ENCODE data around the gene APOF.

DNA sequence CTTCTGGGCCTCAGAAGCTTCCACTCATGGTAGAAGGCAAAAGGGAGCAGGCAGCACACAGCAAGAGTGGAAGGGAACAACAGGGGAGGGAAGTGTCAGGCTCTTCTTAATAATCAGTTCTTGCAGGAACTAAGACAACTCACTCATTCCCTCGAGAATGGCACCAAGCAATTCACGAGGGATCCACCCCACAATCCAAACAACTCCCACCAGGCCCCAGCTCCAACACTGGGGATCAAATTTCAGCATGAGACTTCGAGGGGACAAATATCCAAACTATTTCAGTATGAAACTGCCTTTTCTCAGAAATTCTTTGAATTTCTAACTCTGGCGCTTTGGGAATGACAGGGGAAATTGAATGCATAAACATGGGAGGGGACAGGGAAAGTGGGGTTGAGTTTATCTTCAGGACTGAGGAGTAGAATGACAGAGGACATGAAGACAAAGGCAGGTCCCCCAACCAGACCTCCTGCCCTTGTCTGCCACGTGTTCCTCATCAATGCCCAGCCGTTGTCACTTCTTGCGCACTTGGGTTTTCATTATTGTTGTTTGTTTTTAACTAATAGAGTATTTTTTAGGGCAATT lies 24.6 kb upstream of the APOF start:
- TF ChIP-seq, protein P1, sequence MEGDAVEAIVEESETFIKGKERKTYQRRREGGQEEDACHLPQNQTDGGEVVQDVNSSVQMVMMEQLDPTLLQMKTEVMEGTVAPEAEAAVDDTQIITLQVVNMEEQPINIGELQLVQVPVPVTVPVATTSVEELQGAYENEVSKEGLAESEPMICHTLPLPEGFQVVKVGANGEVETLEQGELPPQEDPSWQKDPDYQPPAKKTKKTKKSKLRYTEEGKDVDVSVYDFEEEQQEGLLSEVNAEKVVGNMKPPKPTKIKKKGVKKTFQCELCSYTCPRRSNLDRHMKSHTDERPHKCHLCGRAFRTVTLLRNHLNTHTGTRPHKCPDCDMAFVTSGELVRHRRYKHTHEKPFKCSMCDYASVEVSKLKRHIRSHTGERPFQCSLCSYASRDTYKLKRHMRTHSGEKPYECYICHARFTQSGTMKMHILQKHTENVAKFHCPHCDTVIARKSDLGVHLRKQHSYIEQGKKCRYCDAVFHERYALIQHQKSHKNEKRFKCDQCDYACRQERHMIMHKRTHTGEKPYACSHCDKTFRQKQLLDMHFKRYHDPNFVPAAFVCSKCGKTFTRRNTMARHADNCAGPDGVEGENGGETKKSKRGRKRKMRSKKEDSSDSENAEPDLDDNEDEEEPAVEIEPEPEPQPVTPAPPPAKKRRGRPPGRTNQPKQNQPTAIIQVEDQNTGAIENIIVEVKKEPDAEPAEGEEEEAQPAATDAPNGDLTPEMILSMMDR (IDR thresholded peaks at IDR 0.05; ENCODE audit: insufficient read depth, low read length) = no peak
- TF ChIP-seq SPI1 (IDR thresholded peaks at IDR 0.05; ENCODE audit: borderline replicate concordance, low read depth) (no peak), POLR2AphosphoS5 (IDR thresholded peaks at IDR 0.05; ENCODE audit: low read depth) (no peak), GABPA (IDR thresholded peaks at IDR 0.05; ENCODE audit: low read depth) (no peak)
- TF ChIP-seq, protein P2, sequence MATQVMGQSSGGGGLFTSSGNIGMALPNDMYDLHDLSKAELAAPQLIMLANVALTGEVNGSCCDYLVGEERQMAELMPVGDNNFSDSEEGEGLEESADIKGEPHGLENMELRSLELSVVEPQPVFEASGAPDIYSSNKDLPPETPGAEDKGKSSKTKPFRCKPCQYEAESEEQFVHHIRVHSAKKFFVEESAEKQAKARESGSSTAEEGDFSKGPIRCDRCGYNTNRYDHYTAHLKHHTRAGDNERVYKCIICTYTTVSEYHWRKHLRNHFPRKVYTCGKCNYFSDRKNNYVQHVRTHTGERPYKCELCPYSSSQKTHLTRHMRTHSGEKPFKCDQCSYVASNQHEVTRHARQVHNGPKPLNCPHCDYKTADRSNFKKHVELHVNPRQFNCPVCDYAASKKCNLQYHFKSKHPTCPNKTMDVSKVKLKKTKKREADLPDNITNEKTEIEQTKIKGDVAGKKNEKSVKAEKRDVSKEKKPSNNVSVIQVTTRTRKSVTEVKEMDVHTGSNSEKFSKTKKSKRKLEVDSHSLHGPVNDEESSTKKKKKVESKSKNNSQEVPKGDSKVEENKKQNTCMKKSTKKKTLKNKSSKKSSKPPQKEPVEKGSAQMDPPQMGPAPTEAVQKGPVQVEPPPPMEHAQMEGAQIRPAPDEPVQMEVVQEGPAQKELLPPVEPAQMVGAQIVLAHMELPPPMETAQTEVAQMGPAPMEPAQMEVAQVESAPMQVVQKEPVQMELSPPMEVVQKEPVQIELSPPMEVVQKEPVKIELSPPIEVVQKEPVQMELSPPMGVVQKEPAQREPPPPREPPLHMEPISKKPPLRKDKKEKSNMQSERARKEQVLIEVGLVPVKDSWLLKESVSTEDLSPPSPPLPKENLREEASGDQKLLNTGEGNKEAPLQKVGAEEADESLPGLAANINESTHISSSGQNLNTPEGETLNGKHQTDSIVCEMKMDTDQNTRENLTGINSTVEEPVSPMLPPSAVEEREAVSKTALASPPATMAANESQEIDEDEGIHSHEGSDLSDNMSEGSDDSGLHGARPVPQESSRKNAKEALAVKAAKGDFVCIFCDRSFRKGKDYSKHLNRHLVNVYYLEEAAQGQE (IDR thresholded peaks at IDR 0.05; ENCODE audit: insufficient replicate concordance, low read depth) = no peak

Data from HL-60 (cell line).